OCI-M2 (cell line): ENCODE data around the gene SLC44A3.

Source experiments
- DNase-seq: peaks from one replicate; lab custom pipeline; 2025; ENCODE audit not compliant: unreplicated experiment; lab: John Stamatoyannopoulos, UW

Gene SLC44A3

GRCh38 chr1:94799206-94799605 is 21.0 kb upstream of the SLC44A3 start:
- no peak for DNase-seq

- DNase-seq: no peak
Measured at GRCh38 chr1:94801919-94802546, 18.1 kb upstream of the SLC44A3 start.

- DNase-seq: no peak
Measured at GRCh38 chr1:94803106-94803505, 17.1 kb upstream of the SLC44A3 start.

GRCh38 chr1:94803517-94804441 is 16.4 kb upstream of the SLC44A3 start:
- DNase-seq: no peak

- no peak for DNase-seq
Measured at GRCh38 chr1:94804442-94804837, 15.7 kb upstream of the SLC44A3 start.

GRCh38 chr1:94805912-94806311 is 14.2 kb upstream of the SLC44A3 start:
- DNase-seq: no peak

GRCh38 chr1:94806441-94806871 is 13.7 kb upstream of the SLC44A3 start:
- no peak for DNase-seq

GRCh38 chr1:94807742-94808491 is 12.2 kb upstream of the SLC44A3 start:
- no peak for DNase-seq

- DNase-seq: no peak
Measured at GRCh38 chr1:94808669-94809068, 11.5 kb upstream of the SLC44A3 start.

- no peak for DNase-seq
Measured at GRCh38 chr1:94812985-94813384, 7.2 kb upstream of the SLC44A3 start.

GRCh38 chr1:94816030-94816429 is 4.1 kb upstream of the SLC44A3 start:
- no peak for DNase-seq

- no peak for DNase-seq
Measured at GRCh38 chr1:94817712-94818111, 2.4 kb upstream of the SLC44A3 start.

GRCh38 chr1:94819238-94819944 is 766 bp upstream of the SLC44A3 start:
- no peak for DNase-seq

- no peak for DNase-seq
Measured at GRCh38 chr1:94820936-94821335, 779 bp downstream of the SLC44A3 start.

GRCh38 chr1:94821636-94822305 is 1.6 kb downstream of the SLC44A3 start:
- DNase-seq: no peak

GRCh38 chr1:94823116-94823515 is 3.0 kb downstream of the SLC44A3 start:
- DNase-seq: no peak

- no peak for DNase-seq
Measured at GRCh38 chr1:94825936-94826335, 5.8 kb downstream of the SLC44A3 start.

GRCh38 chr1:94827434-94827833 is 7.3 kb downstream of the SLC44A3 start:
- DNase-seq: no peak

- no peak for DNase-seq
Measured at GRCh38 chr1:94828251-94828650, 8.1 kb downstream of the SLC44A3 start.

- no peak for DNase-seq
Measured at GRCh38 chr1:94831641-94832040, 11.5 kb downstream of the SLC44A3 start.
